H1 (cell line): ENCODE data around the gene UBN2. TPM values are rescaled to one million over a fixed set of nuclear protein-coding genes. Genes with fewer than 3 reads are reported as not detected.
"Not testable (repeated sequence)": the region's sequence is repeated elsewhere in the genome, so short reads cannot be mapped to it uniquely, and the experiment has no call there.

Source experiments
- CTCF ChIA-PET: fragments of 300-600 bp; sonication (Branson Sonifier 250); formaldehyde crosslinking; loops from one replicate; lab custom pipeline; 2021; ENCODE audit not compliant: partially characterized antibody; lab: Charles Lee
- POLR2A ChIA-PET: fragments of 300-600 bp; sonication (Branson Sonifier 250); formaldehyde crosslinking; loops from one replicate; lab custom pipeline; 2021; ENCODE audit warnings: inconsistent platforms; ENCODE audit not compliant: partially characterized antibody; lab: Charles Lee
- DNase-seq, 2 experiments: peaks; one replicate each; pipeline versions ENCODE4 v3.0.0 to v3.0.0-alpha.2; 2010 to 2022; ENCODE audit warnings: low spot score in 2 of 2, low read depth in 1 of 2, mixed read lengths in 1 of 2
- FAIRE-seq: peaks from 2 replicates; lab custom pipeline; 2011; peaks lifted over from hg19 to GRCh38; lab: Jason Lieb, UNC
- H2AFZ ChIP-seq: 2 replicates; pipeline ENCODE4 v1.8.1; 2012; ENCODE audit warnings: low read length, inconsistent platforms
- H2AK5ac ChIP-seq: 2 replicates; pipeline ENCODE4 v1.6.1; 2013; ENCODE audit warnings: low read depth, low read length
- H2BK120ac ChIP-seq: replicated peaks from 2 replicates; pipeline ENCODE3; 2013; ENCODE audit warnings: low read depth, low read length, inconsistent platforms
- H2BK12ac ChIP-seq: 2 replicates; pipeline ENCODE4 v1.6.1; 2013; ENCODE audit warnings: low read depth, low read length
- H2BK15ac ChIP-seq: 2 replicates; pipeline ENCODE4 v1.6.1; 2013; ENCODE audit warnings: low read length
- H2BK20ac ChIP-seq: 2 replicates; pipeline ENCODE4 v1.6.1; 2013; ENCODE audit warnings: low read length
- H2BK5ac ChIP-seq: 2 replicates; pipeline ENCODE4 v1.6.1; 2013; ENCODE audit warnings: low read depth, low read length
- H3K14ac ChIP-seq: 2 replicates; pipeline ENCODE4 v1.6.1; 2013; ENCODE audit warnings: inconsistent platforms; ENCODE audit not compliant: insufficient read length
- H3K18ac ChIP-seq: 2 replicates; pipeline ENCODE4 v1.6.1; 2013; ENCODE audit warnings: low read length; ENCODE audit errors: extremely low read depth
- H3K23ac ChIP-seq: 2 replicates; pipeline ENCODE4 v1.6.1; 2013; ENCODE audit warnings: inconsistent platforms; ENCODE audit not compliant: insufficient read length
- H3K23me2 ChIP-seq: 2 replicates; pipeline ENCODE4 v1.6.1; 2013; ENCODE audit warnings: low read depth, low read length
- H3K27ac ChIP-seq: 2 replicates; pipeline ENCODE4 v1.6.1; 2011; ENCODE audit warnings: low read depth, low read length, inconsistent platforms
- H3K27me3 ChIP-seq, 4 experiments: replicated peaks in 1 of 4; 1 replicate in 1 of 4; 2 replicates in 3 of 4; pipeline versions ENCODE4 v1.6.1 to v1.8.1; 2011 to 2013; ENCODE audit warnings: low read length in 3 of 4, mild to moderate bottlenecking in 3 of 4, inconsistent platforms in 2 of 4, mixed read lengths in 2 of 4, moderate library complexity in 1 of 4; ENCODE audit not compliant: control insufficient read depth in 3 of 4, insufficient read depth in 3 of 4; ENCODE audit errors: extremely low read depth in 1 of 4
- H3K36me3 ChIP-seq, 4 experiments: 2 replicates each; pipeline versions ENCODE4 v1.6.1 to v1.8.1; 2011 to 2013; ENCODE audit warnings: mild to moderate bottlenecking in 4 of 4, low read length in 3 of 4, moderate library complexity in 2 of 4, control low read depth in 1 of 4, inconsistent platforms in 1 of 4; ENCODE audit not compliant: insufficient read depth in 4 of 4, control insufficient read depth in 2 of 4
- H3K4ac ChIP-seq: replicated peaks from 2 replicates; pipeline ENCODE3; 2013; ENCODE audit warnings: low read length, low read depth, mixed read lengths, inconsistent platforms; ENCODE audit not compliant: insufficient read length
- H3K4me1 ChIP-seq, 4 experiments: replicated peaks in 1 of 4; 1 replicate in 1 of 4; 2 replicates in 3 of 4; pipeline versions ENCODE4 v1.6.1 to v1.8.1; 2011 to 2013; ENCODE audit warnings: low read length in 3 of 4, inconsistent platforms in 2 of 4, mixed read lengths in 1 of 4; ENCODE audit not compliant: insufficient read depth in 4 of 4, control insufficient read depth in 3 of 4
- H3K4me2 ChIP-seq, 2 experiments: 2 replicates each; pipeline versions ENCODE4 v1.6.1 to v1.8.1; 2011 to 2013; ENCODE audit warnings: low read depth in 2 of 2, low read length in 2 of 2, control low read depth in 1 of 2, inconsistent platforms in 1 of 2, mild to moderate bottlenecking in 1 of 2; ENCODE audit not compliant: insufficient read depth in 1 of 2
- H3K4me3 ChIP-seq, 4 experiments: fragments of 200-600, 300-600 bp in 1 of 4; sonication (generic), shearing (Covaris generic), sonication (Bioruptor Twin) in 1 of 4; 2 replicates each; pipeline versions ENCODE4 v1.5.1 to v1.8.1; 2011 to 2016; ENCODE audit warnings: low read length in 4 of 4, low read depth in 3 of 4, control low read depth in 2 of 4, inconsistent platforms in 2 of 4, mild to moderate bottlenecking in 2 of 4, mixed read lengths in 1 of 4, moderate library complexity in 1 of 4; ENCODE audit not compliant: insufficient read depth in 2 of 4; ENCODE audit errors: extremely low read depth in 1 of 4
- H3K56ac ChIP-seq: replicated peaks from 2 replicates; pipeline ENCODE3; 2013; ENCODE audit warnings: low read depth, mild to moderate bottlenecking, mixed read lengths, low read length, inconsistent platforms; ENCODE audit not compliant: insufficient read length
- H3K79me1 ChIP-seq: 2 replicates; pipeline ENCODE4 v1.6.1; 2013; ENCODE audit warnings: low read depth, low read length, control low read depth
- H3K79me2 ChIP-seq, 2 experiments: 2 replicates each; pipeline versions ENCODE4 v1.6.1 to v1.8.1; 2012 to 2013; ENCODE audit warnings: low read length in 2 of 2, mild to moderate bottlenecking in 2 of 2, inconsistent platforms in 1 of 2; ENCODE audit not compliant: insufficient read depth in 2 of 2, control insufficient read depth in 1 of 2
- H3K9ac ChIP-seq, 4 experiments: replicated peaks in 1 of 4; 1 replicate in 1 of 4; 2 replicates in 3 of 4; pipeline versions ENCODE4 v1.6.1 to v1.8.1; 2011 to 2013; ENCODE audit warnings: low read depth in 3 of 4, low read length in 3 of 4, control low read depth in 2 of 4, mild to moderate bottlenecking in 2 of 4, moderate library complexity in 2 of 4, inconsistent platforms in 1 of 4; ENCODE audit errors: extremely low read depth in 1 of 4
- H3K9me3 ChIP-seq, 2 experiments: 2 replicates each; pipeline versions ENCODE4 v1.6.1 to v1.8.1; 2012 to 2013; ENCODE audit warnings: mild to moderate bottlenecking in 2 of 2, moderate library complexity in 2 of 2, control low read depth in 1 of 2, inconsistent platforms in 1 of 2, low read depth in 1 of 2, low read length in 1 of 2, mixed read lengths in 1 of 2; ENCODE audit not compliant: insufficient read depth in 2 of 2
- H4K20me1 ChIP-seq, 2 experiments: replicated peaks in 1 of 2; 2 replicates each; pipeline versions ENCODE3 to v1.8.1; 2011 to 2013; ENCODE audit warnings: inconsistent platforms in 2 of 2, low read length in 2 of 2, mild to moderate bottlenecking in 1 of 2; ENCODE audit not compliant: insufficient read depth in 2 of 2, control insufficient read depth in 1 of 2
- H4K5ac ChIP-seq: 2 replicates; pipeline ENCODE4 v1.6.1; 2013; ENCODE audit warnings: low read length, low read depth, mixed read lengths, inconsistent platforms; ENCODE audit not compliant: insufficient read length
- H4K8ac ChIP-seq: 2 replicates; pipeline ENCODE4 v1.8.0; 2013; ENCODE audit warnings: mild to moderate bottlenecking, moderate library complexity, low read length, inconsistent platforms; ENCODE audit not compliant: insufficient read depth; ENCODE audit errors: extremely low read depth
- H4K91ac ChIP-seq: replicated peaks from 2 replicates; pipeline ENCODE3; 2013; ENCODE audit warnings: low read length, mixed read lengths, inconsistent platforms; ENCODE audit not compliant: insufficient read length
- CTBP2 ChIP-seq: IDR thresholded peaks from 2 replicates; pipeline ENCODE4 v1.7.0; 2011; ENCODE audit warnings: borderline replicate concordance, mild to moderate bottlenecking, moderate library complexity, mixed read lengths, low read length; ENCODE audit not compliant: insufficient read depth, insufficient read length
- HDAC6 ChIP-seq: IDR thresholded peaks from one replicate; pipeline ENCODE4 v1.7.1; 2012; ENCODE audit warnings: low read depth, mild to moderate bottlenecking, inconsistent platforms, low read length, moderate library complexity
- MAX ChIP-seq: IDR thresholded peaks from 2 replicates; pipeline ENCODE4 v1.6.1; 2012; ENCODE audit warnings: inconsistent platforms
- SIN3A ChIP-seq, 2 experiments: IDR thresholded peaks in 1 of 2; conservative IDR thresholded peaks in 1 of 2; 2 replicates each; pipeline ENCODE4 v1.6.1; 2011 to 2012; ENCODE audit warnings: low read length in 2 of 2, improper control_type of control experiment in 1 of 2, low read depth in 1 of 2, mild to moderate bottlenecking in 1 of 2
- SIX5 ChIP-seq: IDR thresholded peaks from 2 replicates; pipeline ENCODE4 v1.6.1; 2011; ENCODE audit warnings: mild to moderate bottlenecking, low read depth, low read length
- TAF1 ChIP-seq: IDR thresholded peaks from 2 replicates; pipeline ENCODE4 v1.6.1; 2011; ENCODE audit warnings: mild to moderate bottlenecking, low read depth, low read length
- TCF12 ChIP-seq: IDR thresholded peaks from 2 replicates; pipeline ENCODE4 v1.6.1; 2011; ENCODE audit warnings: low read depth, mild to moderate bottlenecking, low read length
- ZNF274 ChIP-seq: IDR thresholded peaks from 2 replicates; pipeline ENCODE4 v1.7.0; 2012; ENCODE audit warnings: low read length, borderline replicate concordance; ENCODE audit errors: extremely low read depth
- WGBS, 2 experiments: shearing (Covaris generic) in 1 of 2; methylation state at CpG; one replicate each; pipeline versions ENCODE4 v1.1.6 to v1.1.7; 2013 to 2015; ENCODE audit warnings: low lambda C conversion rate in 2 of 2, mixed read lengths in 2 of 2, inconsistent platforms in 1 of 2, low coverage in 1 of 2, missing lambda C conversion rate in 1 of 2; ENCODE audit not compliant: insufficient replicate concordance in 2 of 2, insufficient coverage in 1 of 2, insufficient read length in 1 of 2; ENCODE audit errors: extremely low coverage in 1 of 2, missing lambda C conversion rate in 1 of 2; 5-methylcytosine and 5-hydroxymethylcytosine counted together
- polyA plus RNA-seq, 7 experiments: library from polyadenylated mRNA; depleted of rRNA in 3 of 7; stranded (reverse) in 5 of 7; unstranded in 2 of 7; fragments of >200 nt in 5 of 7; fragments of 200-250 nt in 2 of 7; gene quantifications; 1 replicate in 5 of 7; 2 replicates in 1 of 7; 4 replicates in 1 of 7; pipeline versions ENCODE4 v1.2.1 to v1.2.3, GENCODE V29; 2011 to 2013; ENCODE audit warnings: missing spikeins in 2 of 7, mixed read lengths in 2 of 7
- total RNA-seq: library from RNA; stranded (reverse); fragmentation: NEBNext Ultra II Directional; extraction: Animal tissue kit (Norgen Biotek cat#: 25700); gene quantifications from 2 replicates; pipeline ENCODE4 v1.2.1, GENCODE V29; 2021
- TF ChIP-seq, protein P1 (sequence below): IDR thresholded peaks from 2 replicates; pipeline ENCODE4 v1.6.1; 2011; ENCODE audit warnings: low read length, improper control_type of control experiment

UBN2 gene
- total and polyA plus RNA-seq, 2 of the 8 experiments (the other 6 are each of a cell fraction or from before 2014, with no cell fraction given): 4.1 to 39.6 TPM

DNA sequence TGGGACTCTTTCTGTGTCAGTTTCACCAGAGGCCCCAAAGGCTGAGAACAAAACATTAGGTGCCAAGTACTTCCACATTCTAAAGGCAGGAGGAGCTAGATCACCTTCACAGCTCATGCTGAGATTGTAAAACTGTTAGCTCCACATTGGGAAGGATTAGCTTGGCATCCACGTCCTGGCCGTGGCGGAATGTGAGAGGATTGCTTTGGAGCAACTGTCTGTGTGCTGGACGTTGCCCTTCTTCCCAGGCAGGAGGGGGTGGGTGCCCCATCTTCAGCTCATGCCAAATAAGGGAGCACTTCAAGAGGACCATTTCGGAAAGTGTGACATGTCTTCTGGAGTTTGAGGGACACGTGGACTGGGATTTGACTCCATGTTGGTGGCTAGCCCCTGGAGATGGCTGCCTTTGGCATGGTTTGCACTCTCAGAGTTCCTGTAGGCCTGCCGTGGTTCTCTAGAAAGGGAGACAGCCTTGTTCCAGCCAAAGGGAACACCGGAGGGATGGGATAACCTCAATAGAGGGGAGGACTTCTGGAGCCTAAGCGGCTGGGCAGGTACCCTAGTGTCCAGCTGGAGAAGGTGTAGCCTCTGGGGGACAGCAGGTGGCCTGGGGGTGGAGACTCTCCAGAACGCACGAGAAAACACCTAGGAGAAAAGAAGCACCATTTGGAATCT lies 90.2 kb downstream of the UBN2 start (continued):
- TF ChIP-seq TCF12 (no peak), MAX (no peak), SIX5 (no peak), SIN3A (conservative IDR thresholded peaks at IDR 0.05 in 1 of 2, IDR thresholded peaks at IDR 0.05 in 1 of 2; ENCODE audit: low read depth in 1 of 2, low read length in 2 of 2) (no peak), CTBP2 (no peak), ZNF274 (no peak), TAF1 (no peak), HDAC6 (no peak)
- TF ChIP-seq, protein P1, sequence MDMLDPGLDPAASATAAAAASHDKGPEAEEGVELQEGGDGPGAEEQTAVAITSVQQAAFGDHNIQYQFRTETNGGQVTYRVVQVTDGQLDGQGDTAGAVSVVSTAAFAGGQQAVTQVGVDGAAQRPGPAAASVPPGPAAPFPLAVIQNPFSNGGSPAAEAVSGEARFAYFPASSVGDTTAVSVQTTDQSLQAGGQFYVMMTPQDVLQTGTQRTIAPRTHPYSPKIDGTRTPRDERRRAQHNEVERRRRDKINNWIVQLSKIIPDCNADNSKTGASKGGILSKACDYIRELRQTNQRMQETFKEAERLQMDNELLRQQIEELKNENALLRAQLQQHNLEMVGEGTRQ: no peak

DNA sequence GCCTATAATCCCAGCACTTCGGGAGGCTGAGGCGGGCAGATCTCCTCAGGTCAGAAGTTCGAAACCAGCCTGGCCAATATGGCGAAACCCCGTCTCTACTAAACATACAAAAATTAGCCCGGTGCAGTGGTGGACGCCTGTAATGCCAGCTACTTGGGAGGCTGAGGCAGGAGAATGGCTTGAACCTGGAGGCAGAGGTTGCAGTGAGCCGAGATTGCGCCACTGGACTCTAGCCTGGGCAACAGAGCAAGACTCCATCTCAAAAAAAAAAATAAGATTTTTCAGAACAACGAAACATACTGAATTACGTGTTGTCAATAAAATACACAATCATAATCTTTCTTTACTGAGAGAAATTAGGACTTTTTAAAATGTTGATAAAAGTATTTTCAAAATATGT lies 93.7 kb downstream of the UBN2 start:
- H4K20me1 ChIP-seq, H4K5ac ChIP-seq, H3K56ac ChIP-seq, H2BK20ac ChIP-seq, H3K36me3 ChIP-seq, H3K27me3 ChIP-seq, H3K27ac ChIP-seq, H2BK5ac ChIP-seq, H3K9ac ChIP-seq, H2AK5ac ChIP-seq, DNase-seq, H2BK15ac ChIP-seq, H2BK120ac ChIP-seq, FAIRE-seq, H3K23ac ChIP-seq, H2AFZ ChIP-seq, H3K23me2 ChIP-seq, H3K4ac ChIP-seq, H3K4me2 ChIP-seq, H4K8ac ChIP-seq, H3K14ac ChIP-seq, H3K18ac ChIP-seq, H2BK12ac ChIP-seq, H3K4me3 ChIP-seq, H3K79me2 ChIP-seq, H3K4me1 ChIP-seq, H4K91ac ChIP-seq, H3K9me3 ChIP-seq, H3K79me1 ChIP-seq: not testable (repeated sequence)
- ChIA-PET POLR2A (interaction anchor here (0.6 kb wide), 1 partner anchor 864 kb away, joined by 3 read pairs; no protein-coding TSS in a partner anchor), CTCF (interaction anchor here (1.0 to 1.2 kb wide), 2 partner anchors 12 kb away, joined by 3 to 6 read pairs; no protein-coding TSS in a partner anchor)
- WGBS, 2 experiments: 93% methylated on average over 11 of the region's 11 CpGs; no CpG with 5 or more reads in 1 of the 2 experiments
